IMR-90 (cell line): ENCODE results near the gene SCYGR2.

Experiments
- CHD1 ChIP-seq: IDR thresholded peaks from 2 replicates; pipeline ENCODE4 v1.6.1; 2012; ENCODE audit warnings: low read depth, low read length, improper control_type of control experiment
- CTCF ChIP-seq: conservative IDR thresholded peaks from 2 replicates; pipeline ENCODE4 v1.5.1; 2012; ENCODE audit warnings: mild to moderate bottlenecking, low read depth, low read length, improper control_type of control experiment
- FOS ChIP-seq: fragments of 150-350 bp; IDR thresholded peaks from 2 replicates; pipeline ENCODE4 v1.6.1; 2016; ENCODE audit warnings: low read depth, low read length
- POLR2A ChIP-seq: IDR thresholded peaks from 2 replicates; pipeline ENCODE4 v1.6.1; 2012; ENCODE audit warnings: mild to moderate bottlenecking, low read depth, low read length
- SMC3 ChIP-seq: fragments of 150-350 bp; IDR thresholded peaks from 2 replicates; pipeline ENCODE4 v1.6.1; 2016; ENCODE audit warnings: low read depth, mild to moderate bottlenecking, antibody characterized with exemption, low read length, moderate library complexity

GRCh38 chr2:227582369-227582768 lies 16.3 kb upstream of the SCYGR2 start:
- TF ChIP-seq CTCF (no peak), SMC3 (no peak), CHD1 (no peak), POLR2A (no peak), FOS (no peak)
